Sciatic nerve (tissue), 2 donors: ENCODE measurements around the gene BCAN. TPM values are rescaled to one million over a fixed set of nuclear protein-coding genes. Genes with fewer than 3 reads are reported as not detected.
A peak's percentile ranks its signal among the peaks of the same experiment; 100 is the strongest.

Experiments
- ATAC-seq: fragments of 200-7000 bp; cut with Tn5 transposase; one replicate; pipeline ENCODE4 v1.9.1; 2020; ENCODE audit warnings: mild to moderate bottlenecking, moderate library complexity
- DNase-seq: peaks from one replicate; pipeline ENCODE4 v3.0.0-alpha.2; 2020; ENCODE audit warnings: low spot score
- intact Hi-C: fragments of 100-400 bp; cut with DNase I; formaldehyde crosslinking; loops from one replicate; pipeline ENCODE4 v1.14.2; 2022
- total RNA-seq: library from RNA; stranded (reverse); fragmentation: NEBNext Ultra II Directional; extraction: Animal tissue kit (Norgen Biotek cat#: 25700); gene quantifications from one replicate; pipeline ENCODE4 v1.2.1, GENCODE V29; 2021
- donor health status: DM: no; HTN: no; CAD: no.
- donor health status: DM: no; HTN: no; CAD: no.

BCAN gene
- total RNA-seq, 1 donor from 2014 or later = 0.27 TPM

GRCh38 chr1:156656806-156657740 is 15.2 kb downstream of the BCAN start:
- intact Hi-C loops = no loop called here
- ATAC-seq (peak; percentile 57), DNase-seq (peak; percentile 89)

- no peak for ATAC-seq
- intact Hi-C loops = loop anchor here (2.0 kb wide), 1 partner anchor 21 kb away; no protein-coding TSS in a partner anchor
- no peak for DNase-seq
Measured at GRCh38 chr1:156657741-156658319, 15.9 kb downstream of the BCAN start.

GRCh38 chr1:156658496-156658895 is 16.6 kb downstream of the BCAN start:
- intact Hi-C loops = loop anchor here (2.0 kb wide), 1 partner anchor 20 kb away; no protein-coding TSS in a partner anchor
- ATAC-seq = no peak

GRCh38 chr1:156658945-156659574 is 17.1 kb downstream of the BCAN start:
- ATAC-seq (no peak), DNase-seq (no peak)
- intact Hi-C loops = loop anchor here (2.0 kb wide), 1 partner anchor 20 kb away; no protein-coding TSS in a partner anchor

More at GRCh38 chr1:156658496-156658895, 16.6 kb downstream of the BCAN start:
- no peak for DNase-seq

GRCh38 chr1:156659661-156659987 is 17.7 kb downstream of the BCAN start:
- intact Hi-C loops = loop anchor here (2.0 kb wide), 1 partner anchor 19 kb away; no protein-coding TSS in a partner anchor

GRCh38 chr1:156659988-156660751 is 18.3 kb downstream of the BCAN start:
- ATAC-seq = peak; percentile 92
- peak; percentile 98 for DNase-seq
- intact Hi-C loops = loop anchor here (2.0 kb wide), 1 partner anchor 19 kb away; no protein-coding TSS in a partner anchor

More at GRCh38 chr1:156659661-156659987, 17.7 kb downstream of the BCAN start:
- DNase-seq (no peak), ATAC-seq (no peak)

- intact Hi-C loops = no loop called here
- DNase-seq (no peak), ATAC-seq (no peak)
Measured at GRCh38 chr1:156660752-156661112, 18.8 kb downstream of the BCAN start.

- DNase-seq = no peak
- peak; percentile 18 for ATAC-seq
- intact Hi-C loops = no loop called here
Measured at GRCh38 chr1:156662005-156662799, 20.3 kb downstream of the BCAN start.

- intact Hi-C loops = no loop called here
- ATAC-seq (no peak), DNase-seq (no peak)
Measured at GRCh38 chr1:156662800-156663055, 20.8 kb downstream of the BCAN start.

- intact Hi-C loops = no loop called here
- ATAC-seq = no peak
- no peak for DNase-seq
Measured at GRCh38 chr1:156663178-156663577, 21.3 kb downstream of the BCAN start.

- ATAC-seq = no peak
- intact Hi-C loops = no loop called here
- no peak for DNase-seq
Measured at GRCh38 chr1:156664046-156664766, 22.3 kb downstream of the BCAN start.

GRCh38 chr1:156664767-156665411 is 23.0 kb downstream of the BCAN start:
- intact Hi-C loops = no loop called here
- no peak for DNase-seq
- no peak for ATAC-seq

- no peak for ATAC-seq
- intact Hi-C loops = no loop called here
- DNase-seq = no peak
Measured at GRCh38 chr1:156665539-156665938, 23.6 kb downstream of the BCAN start.

- DNase-seq (no peak), ATAC-seq (no peak)
- intact Hi-C loops = no loop called here
Measured at GRCh38 chr1:156666862-156667609, 25.1 kb downstream of the BCAN start.

- ATAC-seq = peak; percentile 55
- intact Hi-C loops = no loop called here
Measured at GRCh38 chr1:156667610-156667967, 25.7 kb downstream of the BCAN start.

GRCh38 chr1:156667968-156668709 is 26.2 kb downstream of the BCAN start:
- peak; percentile 15 for ATAC-seq

More at GRCh38 chr1:156667610-156667967, 25.7 kb downstream of the BCAN start:
- no peak for DNase-seq

More at GRCh38 chr1:156667968-156668709, 26.2 kb downstream of the BCAN start:
- DNase-seq = no peak
- intact Hi-C loops = no loop called here
